Measurements from ENCODE around the gene PKN2. TPM values are rescaled to one million over a fixed set of nuclear protein-coding genes. Genes with fewer than 3 reads are reported as not detected.

Gene PKN2
- total and polyA plus RNA-seq, 2 of the 8 experiments (the other 6 are each of a cell fraction or from before 2014, with no cell fraction given), result 7.8 to 32.0 TPM

- no peak for TF ChIP-seq FOSL1 (IDR thresholded peaks at IDR 0.05; ENCODE audit: insufficient read depth, low read depth, low read length)
Measured at GRCh38 chr1:88877911-88878310, 193.8 kb downstream of the PKN2 start (continued).

Measured in H1 (cell line).